Esophagus mucosa (tissue), 1 donor: ENCODE measurements around the gene IMP3. TPM values are rescaled to one million over a fixed set of nuclear protein-coding genes. Genes with fewer than 3 reads are reported as not detected.
"Not testable (repeated sequence)": the region's sequence is repeated elsewhere in the genome, so short reads cannot be mapped to it uniquely, and the experiment has no call there.

ENCODE experiments used
- ATAC-seq: fragments of 200-7000 bp; cut with Tn5 transposase; one replicate; pipeline ENCODE4 v1.9.1; 2020
- total RNA-seq: library from RNA; stranded (reverse); gene quantifications from one replicate; pipeline ENCODE4 v1.2.4, GENCODE V29; 2023
- donor health status: DM: yes; HTN: yes; CAD: no.

Gene IMP3
- total RNA-seq, 1 donor from 2014 or later = 68.1 TPM

DNA sequence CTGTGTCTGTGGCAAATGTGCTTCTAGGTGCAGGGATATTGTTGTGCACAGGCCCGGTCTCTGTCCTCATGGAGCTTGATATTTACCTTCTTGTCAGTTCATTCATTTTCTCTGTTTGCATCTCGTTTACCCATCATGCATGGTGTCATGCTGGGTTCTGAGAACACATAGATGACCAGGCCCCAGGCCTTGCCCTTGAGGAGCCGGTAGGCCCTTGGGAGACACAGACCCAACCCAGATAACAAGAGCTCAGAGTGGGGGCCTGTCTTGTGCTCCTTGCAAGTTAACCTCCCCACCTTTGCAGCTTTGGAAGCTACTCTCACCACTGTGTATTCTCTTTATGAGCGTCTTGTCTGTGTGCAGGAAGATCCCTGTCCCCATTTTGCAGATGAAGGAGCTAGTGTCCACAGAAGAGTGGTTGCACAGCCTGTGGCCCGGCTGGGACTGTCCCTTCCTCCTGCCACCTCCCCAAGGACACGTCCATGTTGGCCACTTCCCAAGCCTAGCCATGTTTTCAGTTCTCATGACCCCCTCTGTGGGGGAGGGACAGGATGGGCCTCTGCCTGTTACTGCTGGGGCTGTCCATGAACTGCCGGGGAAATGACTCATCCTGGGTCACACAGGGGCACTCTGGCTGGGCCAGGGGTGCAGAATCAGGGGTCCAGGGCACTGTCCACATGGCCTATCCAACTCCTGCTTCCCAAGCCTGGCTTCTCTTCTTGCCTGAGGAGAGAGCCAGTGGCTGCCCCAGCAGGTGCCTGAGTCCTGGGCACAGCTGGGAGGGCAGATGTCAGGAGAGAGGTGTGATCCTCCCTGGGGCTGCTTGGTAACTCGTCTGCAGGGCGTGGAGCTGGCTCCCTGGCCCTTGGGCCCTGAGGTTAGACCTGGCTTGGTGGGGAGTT lies 11.1 kb upstream of the IMP3 start:
- peak; percentile 29 for ATAC-seq

DNA sequence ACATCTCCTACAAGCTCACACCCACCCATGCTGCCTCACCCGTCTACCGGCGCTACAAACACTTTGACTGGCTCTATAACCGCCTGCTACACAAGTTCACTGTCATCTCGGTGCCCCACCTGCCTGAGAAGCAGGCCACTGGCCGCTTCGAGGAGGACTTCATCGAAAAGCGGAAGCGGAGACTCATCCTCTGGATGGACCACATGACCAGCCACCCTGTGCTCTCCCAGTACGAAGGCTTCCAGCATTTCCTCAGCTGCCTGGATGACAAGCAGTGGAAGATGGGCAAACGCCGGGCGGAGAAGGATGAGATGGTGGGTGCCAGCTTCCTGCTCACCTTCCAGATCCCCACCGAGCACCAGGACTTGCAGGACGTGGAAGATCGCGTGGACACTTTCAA lies 9.8 kb upstream of the IMP3 start:
- ATAC-seq = no peak

DNA sequence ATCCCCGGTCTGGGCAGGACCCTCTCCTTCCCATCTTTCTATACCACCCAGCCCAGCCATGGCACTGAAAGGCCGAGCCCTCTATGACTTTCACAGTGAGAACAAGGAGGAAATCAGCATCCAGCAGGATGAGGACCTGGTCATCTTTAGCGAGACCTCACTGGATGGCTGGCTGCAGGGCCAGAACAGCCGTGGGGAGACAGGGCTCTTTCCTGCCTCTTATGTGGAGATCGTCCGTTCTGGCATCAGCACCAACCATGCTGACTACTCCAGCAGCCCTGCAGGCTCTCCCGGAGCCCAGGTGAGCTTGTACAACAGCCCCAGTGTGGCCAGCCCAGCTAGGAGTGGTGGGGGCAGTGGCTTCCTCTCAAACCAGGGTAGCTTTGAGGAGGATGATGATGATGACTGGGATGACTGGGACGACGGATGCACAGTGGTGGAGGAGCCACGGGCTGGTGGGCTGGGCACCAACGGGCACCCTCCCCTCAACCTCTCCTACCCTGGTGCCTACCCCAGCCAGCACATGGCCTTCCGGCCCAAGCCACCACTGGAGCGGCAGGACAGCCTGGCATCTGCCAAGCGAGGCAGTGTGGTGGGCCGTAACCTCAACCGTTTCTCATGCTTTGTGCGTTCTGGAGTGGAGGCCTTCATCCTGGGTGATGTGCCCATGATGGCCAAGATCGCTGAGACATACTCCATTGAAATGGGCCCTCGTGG lies 9.2 kb upstream of the IMP3 start:
- no peak for ATAC-seq

DNA sequence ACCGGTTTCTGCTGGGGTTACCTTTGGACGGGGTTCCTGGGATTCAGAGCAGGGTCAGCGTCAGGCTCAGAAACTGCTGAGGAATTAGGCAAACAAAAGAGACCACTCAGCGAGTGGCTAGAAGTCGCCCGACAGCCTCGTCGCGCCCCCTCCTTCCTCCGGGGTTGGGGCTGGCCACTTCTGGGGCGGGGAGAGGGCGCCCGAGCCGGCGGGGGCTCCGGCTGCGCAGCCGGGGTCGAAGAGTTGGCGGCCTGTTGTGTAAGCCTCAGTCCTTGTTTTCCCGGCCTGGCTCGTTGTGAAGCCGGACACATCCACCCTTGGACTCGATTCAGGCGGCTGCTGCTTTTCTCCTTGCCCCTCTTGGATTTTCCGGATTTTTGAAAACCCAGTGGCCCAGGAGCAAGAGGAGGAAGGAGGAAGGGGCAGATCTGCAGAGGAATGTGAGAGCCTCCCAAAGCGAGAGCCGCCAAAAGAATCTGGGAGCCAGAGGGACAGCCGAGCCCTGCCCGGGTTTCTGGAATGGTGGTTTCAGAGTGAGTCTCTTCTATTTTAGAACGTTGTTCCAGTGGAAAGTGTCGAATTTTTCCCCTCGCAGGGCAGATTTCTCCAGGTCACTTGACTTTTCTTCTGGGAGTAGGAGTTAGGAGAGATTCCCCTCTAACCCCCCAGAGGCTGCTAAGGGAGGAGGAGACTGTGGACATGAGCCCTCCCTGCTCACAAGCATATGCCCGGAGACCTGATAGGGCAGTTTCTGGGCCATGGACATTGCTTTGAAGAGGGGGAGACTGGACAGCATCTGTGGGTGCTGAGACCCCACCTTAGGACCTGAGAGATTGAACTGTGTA lies 8.4 kb upstream of the IMP3 start:
- peak; percentile 2 for ATAC-seq

DNA sequence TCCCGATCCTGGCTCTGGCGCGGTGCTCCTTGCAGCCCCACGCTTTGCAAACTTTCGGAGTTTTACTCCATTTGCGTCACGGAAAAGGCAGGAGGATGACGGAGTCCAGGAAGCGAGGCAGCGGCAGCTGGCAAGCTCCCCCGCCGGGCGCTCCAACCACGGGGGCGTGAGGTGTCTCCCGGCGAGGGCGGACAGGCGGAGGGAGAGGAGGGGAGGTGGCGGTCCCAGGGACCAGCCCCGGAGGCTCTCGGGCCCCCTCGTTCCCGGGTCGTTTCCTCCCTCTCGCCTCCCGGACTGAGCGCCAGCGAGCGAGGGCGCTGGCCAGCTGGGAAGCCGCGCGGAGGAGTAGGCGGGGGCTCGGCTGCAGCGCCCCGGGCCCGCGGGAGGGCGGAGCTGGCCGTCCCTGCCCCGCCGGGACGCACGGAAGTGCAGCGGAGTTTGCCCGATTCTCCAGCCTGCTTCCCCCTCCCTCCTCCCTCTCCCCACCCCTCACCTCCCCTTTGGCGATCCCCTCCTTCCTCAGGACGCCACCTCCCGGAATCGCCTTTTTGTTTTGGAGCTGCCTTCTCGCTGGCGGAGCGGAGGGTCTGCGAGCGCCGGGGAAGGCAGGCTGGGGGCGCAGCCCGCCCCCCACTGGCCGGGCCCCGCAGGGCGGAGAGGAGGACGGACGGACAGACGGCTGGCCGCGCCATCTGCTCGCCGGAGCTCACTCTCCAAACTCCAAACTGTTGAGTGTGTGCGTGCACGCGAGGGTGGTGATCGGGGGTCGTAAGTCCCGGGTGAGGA lies 7.5 kb upstream of the IMP3 start, which contains the start of gene SNX33:
Gene SNX33 (plus strand): TSS at position 543 of the 786 bp plus-strand sequence. CDS start 1,191 bp downstream, outside the sequence.
- peak; percentile 80 for ATAC-seq

DNA sequence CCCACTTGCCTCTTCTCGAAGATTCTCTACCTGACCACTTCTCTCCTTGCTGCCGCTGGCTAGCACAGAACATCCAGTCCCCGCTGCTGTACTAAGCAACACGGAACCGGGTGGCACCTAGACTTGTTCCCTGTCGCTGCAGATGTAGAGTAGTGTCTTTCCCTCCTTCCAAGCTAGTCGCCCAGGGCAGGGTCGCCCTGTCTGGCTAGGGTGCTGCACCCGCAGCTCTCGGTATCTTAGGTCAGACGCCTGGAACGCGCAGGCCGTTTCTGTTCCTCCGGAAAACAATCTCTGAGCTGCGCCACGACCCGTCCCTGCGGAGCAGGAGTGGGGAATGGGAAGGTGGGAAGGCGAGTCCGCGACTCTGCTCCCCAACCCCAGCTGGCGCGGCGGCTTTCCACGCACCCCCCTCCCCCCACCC lies 6.9 kb upstream of the IMP3 start:
- peak; percentile 23 for ATAC-seq

DNA sequence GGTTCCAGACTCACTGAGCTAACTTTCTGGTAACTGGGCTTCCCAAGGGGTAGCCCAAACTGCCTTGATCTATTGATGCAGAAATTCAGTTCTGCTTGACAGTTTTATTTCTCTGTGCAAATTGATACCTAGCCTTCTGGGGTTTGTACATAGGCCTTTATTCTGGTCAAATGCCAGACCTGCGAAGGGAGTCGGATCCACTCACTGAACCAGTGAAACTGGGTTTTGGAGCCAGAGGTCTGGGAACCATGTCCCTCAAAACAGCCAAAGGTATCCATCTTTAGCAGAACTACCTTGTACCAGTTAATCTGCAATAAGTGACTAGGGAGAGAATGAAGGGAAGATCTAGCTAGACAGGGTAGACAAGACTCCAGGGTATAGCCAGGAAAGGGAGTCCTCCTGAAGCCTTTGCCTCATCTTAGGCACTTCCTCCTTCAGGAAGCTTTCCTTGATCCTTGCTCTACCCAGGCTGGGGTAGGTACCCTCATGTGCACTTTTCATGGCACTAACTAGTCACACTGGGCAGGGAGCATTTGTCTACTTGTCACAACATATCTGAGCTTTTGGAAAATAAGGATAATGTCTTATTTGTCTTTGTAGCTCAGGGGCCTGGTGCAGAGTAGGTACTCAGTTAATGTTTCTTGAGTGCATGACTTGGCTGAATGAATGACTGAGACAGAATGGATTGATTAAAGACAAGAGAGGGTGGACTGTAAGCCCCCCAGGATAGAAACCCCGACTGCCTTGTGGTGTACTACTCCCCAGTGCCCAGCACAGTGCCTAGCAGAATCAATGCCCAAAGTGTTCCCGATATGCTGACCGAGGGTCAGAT lies 6.3 kb upstream of the IMP3 start:
- peak; percentile 17 for ATAC-seq

DNA sequence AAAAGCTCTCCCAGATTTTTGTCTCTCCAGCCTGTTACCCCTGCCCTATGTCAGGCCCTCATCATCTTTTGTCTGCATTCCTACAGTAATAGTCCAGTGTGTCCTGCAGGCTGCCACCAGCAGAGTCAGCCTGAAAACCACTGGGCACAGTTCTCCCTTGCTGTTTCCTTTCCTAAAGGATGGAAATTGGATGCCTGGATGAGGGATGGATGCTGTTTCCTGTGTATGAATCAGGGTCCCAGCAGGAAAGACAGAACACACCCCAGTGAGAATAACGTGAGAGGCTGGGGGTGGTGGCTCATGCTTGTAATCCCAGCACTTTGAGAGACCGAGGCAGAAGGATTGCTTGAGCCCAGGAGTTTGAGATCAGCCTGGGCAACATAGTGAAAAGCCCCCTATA lies 4.4 kb upstream of the IMP3 start:
- no peak for ATAC-seq

DNA sequence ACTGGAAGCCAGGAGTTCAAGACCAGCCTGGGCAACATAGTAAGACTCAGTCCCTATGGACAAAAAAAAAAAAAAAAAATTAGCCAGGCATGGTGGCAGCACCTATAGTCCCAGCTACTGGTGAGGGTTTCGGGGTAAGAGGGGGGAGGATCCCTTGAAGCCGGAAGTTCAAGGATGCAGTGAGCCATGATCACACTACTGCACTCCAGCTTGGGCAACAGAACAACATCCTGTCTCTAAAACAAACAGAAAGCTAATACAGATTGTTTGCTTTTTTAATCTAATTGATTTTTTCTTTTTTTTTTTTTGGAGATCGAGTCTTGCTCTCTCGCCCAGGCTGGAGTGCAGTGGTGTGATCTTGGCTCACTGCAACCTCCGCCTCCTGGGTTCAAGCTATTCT lies 1.6 kb upstream of the IMP3 start:
- ATAC-seq = no peak

DNA sequence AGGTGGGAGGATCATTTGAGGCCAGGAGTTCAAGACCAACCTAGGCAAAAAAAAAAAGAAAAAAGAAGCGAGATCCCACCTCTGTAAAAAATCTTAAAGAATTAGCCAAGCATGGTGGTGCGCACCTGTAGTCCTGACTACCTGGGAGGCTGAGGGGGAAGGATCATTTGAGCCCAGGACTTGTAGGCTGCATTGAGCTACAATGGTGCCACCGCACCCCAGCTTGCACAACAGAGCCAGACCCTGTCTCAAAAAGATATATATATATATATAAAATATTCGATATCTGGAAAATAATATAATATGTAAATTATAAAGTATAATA lies 1.1 kb upstream of the IMP3 start:
- no peak for ATAC-seq

DNA sequence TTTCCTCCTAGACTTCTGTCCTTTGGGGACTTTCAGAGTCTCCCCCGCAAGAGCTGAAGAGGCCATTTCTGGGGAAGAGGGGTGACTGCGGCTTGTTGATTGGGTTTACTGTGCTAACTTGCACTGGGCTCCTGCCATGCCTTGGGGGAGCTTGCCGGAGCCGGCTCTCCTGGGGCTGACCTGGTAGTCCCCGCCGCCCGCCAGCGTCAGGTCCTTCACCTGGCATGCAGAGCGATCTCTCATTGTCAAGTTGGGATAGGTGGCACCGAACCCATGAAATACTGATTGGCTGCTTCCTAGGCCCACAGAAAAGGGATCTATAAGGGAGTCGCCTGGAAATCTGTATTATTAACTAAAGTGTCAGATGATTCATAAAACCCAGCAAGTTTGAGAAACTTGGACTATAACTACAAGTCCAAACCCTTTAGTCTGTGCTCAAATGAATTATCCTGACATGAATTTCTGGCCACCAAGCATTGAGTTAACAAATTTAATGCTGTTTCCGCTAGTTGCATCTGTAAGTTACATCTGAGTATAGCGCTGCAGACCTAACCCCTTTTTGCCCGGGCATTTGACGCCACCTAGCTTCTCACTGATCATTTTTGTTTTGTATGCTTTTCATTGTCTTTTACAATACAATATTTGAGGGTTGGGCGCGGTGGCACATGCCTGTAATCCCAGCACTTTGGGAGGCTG lies 607 bp upstream of the IMP3 start:
- ATAC-seq = peak; percentile 14

DNA sequence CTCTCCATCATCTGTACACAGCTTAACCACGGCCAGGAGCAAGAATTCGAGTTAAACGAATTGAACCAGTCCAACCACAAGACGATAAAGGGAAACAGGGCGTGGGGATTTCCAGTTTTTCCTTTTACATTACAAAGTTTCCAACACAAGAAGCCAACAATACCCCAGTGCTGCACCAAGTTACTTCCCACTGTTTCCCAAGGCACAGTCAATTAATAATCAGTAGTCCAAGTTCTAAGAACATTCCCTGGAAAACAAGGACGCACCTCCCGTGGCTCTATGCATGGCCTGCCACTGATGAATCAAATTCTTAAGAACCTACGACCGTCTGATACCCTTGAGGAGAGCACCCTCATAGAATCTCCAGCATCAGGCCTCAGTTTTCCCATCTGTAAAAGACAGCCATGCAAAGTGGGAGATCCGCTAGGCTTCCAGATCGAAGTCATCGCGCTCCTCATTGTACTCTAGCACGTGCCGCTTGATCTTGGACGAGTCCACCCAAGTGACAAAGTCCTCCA lies 774 bp downstream of the IMP3 start:
- peak; percentile 9 for ATAC-seq

DNA sequence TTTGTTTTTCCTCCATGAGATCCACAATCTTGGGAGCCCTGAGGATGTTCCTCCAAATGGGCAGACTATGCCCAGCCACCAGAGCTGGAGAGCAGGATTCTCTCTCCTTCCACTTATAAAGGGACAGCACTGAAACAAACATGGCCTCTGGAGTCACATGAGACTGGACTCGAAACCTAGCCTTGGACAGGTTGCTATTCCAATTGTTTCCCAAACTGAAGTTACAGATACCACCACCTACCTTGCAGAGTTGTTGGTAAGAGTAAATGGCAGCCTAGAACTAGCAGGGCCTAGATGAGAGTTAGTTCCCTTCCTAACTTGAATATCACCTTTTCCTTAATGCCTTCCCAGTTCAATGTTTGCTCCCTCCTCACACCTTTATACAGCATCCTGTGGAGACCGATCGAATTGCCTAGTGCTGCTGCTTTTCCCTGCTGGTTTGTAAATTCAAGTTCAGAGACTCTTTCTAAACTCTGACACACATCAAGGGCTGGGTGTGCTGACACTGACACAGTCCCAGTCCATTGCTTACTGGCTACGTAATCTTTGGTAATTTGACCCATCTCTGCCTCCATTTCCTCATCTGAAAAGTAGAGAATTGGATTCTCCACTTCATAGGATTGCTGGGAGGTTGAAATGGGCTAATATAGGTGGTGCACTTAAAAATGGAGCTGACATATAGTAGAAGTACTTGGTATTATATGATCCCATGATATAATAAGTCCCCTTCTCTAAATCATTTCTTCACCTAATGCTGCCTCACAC lies 2.6 kb downstream of the IMP3 start:
- ATAC-seq = no peak

DNA sequence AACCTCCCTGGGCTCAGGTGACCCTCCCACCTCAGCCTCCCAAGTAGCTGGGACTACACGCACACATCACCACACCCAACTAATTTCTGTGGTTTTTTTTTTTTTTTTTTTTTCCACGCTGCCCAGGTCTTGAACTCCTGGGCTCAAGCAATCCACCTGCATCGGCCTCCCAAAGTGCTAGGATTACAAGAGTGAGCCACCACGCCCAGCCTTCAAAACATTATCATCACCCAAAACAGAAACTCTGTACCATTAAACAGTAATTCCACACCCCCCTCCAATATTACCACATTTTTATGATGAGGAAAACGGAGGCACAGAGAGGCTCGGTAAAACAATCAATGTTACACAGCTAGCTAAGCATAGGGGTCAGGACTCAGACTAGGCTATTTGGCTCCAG lies 4.0 kb downstream of the IMP3 start:
- ATAC-seq = no peak

DNA sequence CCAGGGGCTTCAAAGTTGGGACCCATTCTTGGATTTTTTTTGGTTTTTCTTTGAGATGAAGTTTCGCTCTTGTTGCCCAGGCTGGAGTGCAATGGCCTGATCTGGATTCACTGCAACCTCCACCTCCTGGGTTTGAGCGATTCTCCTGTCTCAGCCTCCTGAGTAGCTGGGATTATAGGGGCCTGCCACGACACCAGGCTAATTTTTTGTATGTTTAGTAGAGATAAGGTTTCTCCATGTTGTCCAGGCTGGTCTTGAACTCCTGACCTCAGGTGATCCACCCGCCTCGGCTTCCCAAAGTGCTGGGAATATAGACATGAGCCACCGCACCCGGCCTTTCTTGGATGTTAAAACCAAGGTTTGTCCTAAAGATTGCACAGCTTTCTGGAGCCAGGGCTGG lies 6.1 kb downstream of the IMP3 start:
- not testable (repeated sequence) for ATAC-seq

DNA sequence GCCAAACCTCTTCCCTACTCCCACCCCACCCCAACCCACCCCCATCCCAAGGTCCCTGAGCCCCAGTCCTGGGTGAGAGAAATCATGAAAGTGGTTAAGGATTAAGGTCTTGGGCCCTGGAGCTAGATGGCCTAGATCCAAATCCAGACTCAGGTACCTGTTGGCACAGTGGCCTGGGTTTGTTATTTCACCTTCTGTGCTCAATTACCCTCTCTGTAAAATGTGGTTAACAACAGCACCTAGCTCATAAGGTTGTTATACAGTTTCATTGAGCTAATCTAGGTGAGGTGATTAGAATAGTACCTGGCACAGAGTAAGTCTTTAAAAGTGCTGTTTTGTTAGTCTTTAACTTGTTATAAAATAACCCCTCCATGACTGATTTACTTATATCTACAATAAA lies 8.1 kb downstream of the IMP3 start:
- peak; percentile 41 for ATAC-seq

DNA sequence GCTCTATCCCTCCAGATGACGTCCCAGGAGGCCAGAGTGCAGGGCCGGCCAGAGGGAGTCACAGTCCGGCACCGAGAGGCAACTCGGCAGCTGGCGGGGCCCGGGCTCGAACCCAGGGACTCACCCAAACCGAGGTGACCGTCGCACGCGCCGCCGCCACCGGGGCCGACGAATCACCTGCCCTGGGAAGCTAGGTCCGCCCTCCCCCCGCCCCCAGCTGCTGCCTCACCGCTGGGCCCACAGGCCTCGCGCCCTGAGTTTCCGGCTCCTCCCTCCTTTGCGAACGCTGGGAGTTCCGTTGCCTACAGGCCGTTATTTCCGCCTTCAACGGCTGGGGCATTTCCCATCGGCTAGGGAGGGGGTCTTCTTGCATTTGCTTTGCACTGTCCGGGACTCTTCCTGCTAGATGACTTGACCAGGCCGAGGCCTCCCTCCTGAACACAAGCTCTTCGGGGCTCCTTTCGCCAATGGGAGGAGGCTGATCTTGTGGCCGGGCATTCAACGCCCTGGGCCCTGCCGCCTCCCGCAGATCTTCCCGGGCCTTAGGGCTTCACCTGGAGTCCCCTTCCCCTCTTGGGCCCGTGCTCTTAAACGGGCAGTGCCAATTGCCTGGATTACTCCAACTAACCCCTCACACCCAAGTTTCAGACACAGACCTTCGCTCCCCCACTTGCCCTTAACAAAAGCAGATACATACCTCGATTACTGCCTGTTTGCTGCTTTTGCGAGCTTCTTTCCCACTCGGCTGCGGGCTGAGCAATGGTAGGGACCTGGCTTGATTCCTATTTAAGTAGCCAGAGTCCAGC lies 14.3 kb downstream of the IMP3 start, which contains the start of gene SNUPN:
Gene SNUPN (minus strand): TSS at position 184 of the 806 bp plus-strand sequence. CDS start 4,674 bp downstream, outside the sequence.
- peak; percentile 92 for ATAC-seq

DNA sequence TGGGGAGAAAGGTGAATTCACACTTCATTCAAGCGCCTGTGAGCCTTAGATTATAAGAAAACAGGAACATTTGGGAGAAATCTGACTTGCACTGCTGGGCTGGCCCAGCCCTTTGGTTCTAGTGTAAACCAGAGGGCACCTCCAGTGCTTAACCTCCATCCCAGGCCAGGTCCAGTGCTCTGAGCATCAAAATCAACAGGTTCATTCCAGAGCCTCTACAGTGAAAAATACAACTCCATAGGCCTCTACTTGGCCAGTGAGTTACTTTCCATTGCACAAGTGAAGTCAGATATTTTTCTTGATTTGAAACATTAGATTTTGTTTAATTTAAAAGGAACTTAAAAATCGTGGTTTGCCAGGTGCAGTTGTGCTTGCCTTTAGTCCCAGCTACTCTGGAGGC lies 17.5 kb downstream of the IMP3 start:
- ATAC-seq = no peak
